ENCODE results near the gene SPTA1.
"Not testable (repeated sequence)": the region's sequence is repeated elsewhere in the genome, so short reads cannot be mapped to it uniquely, and the experiment has no call there.

The SPTA1 gene

GRCh38 chr1:158686111-158687009 is at the start of gene SPTA1:
SPTA1 (minus strand) TSS chr1:158686715; CDS start chr1:158686517, 198 bp downstream.
- no peak for DNase-seq (ENCODE audit: low read depth)

- no peak for DNase-seq (ENCODE audit: low read depth)
Observed at GRCh38 chr1:158735848-158736247, 49.3 kb upstream of the SPTA1 start.

DNA sequence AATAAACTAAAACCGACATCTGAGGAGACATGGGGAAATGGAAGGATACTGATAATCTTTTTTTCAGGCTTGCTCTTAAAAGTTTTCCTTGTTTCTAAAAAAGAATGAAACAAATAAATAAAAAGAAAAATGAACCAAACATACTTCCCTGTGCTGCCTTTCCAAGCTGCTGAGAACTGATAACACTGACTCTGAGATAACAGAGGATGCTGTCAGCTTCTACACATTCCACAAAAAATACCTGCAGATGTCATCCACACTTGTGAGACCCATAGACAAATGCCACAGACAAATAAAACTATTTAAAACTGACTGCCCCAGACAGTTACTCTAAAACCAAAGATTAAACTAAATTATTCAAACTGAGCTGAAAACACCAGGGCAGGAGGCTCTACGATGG is 46.0 kb upstream of the SPTA1 start:
- DNase-seq (ENCODE audit: low read depth), result no peak

- no peak for DNase-seq (ENCODE audit: low read depth)
Observed at GRCh38 chr1:158731707-158732106, 45.2 kb upstream of the SPTA1 start.

GRCh38 chr1:158730453-158730852 is 43.9 kb upstream of the SPTA1 start:
- no peak for DNase-seq (ENCODE audit: low read depth)

- DNase-seq (ENCODE audit: low read depth), result no peak
Observed at GRCh38 chr1:158728510-158729225, 42.2 kb upstream of the SPTA1 start.

DNA sequence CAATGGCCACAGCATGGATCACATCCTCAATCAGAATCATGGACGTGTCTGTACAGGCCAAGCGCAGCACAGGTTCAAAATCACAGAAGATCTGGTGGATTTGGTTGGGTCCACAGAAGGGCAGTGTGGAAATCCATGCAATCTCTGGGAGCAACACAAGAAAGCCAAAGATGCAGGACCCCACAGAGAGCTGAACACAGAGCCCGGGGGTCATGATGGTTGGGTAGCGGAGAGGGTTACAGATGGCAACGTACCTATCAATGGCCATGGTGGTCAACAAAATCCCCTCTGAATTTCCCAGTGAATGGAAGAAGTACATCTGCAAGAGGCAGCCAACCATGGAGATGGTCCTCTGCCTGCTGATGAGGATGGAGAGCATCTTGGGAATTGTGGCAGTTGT is 37.9 kb upstream of the SPTA1 start:
- DNase-seq (ENCODE audit: low read depth), result no peak

DNA sequence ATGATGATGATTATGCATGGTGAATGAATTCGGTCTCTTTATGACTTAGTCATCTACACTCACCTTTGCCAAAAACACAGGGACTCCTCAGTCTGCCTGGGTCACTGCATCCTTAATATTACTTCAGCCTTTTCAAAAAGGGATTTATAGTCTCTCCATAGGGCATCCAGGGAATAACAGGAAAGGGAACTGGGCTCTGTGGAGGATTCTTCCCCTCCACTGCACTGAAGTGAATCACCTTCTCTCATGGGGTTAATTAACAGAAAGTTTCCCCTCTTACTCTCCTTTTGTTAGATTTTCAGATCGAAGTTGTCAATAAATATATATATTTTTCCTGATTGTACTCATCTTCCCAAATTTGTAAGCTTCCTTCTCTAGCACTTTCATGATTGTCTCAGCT is 34.1 kb upstream of the SPTA1 start, which contains the start of gene OR6K3:
Gene OR6K3 (minus strand): TSS at position 101 of the 400 bp plus-strand sequence. CDS start 2,605 bp downstream, outside the sequence.
- no peak for DNase-seq (ENCODE audit: low read depth)

GRCh38 chr1:158719664-158720063 is 33.1 kb upstream of the SPTA1 start:
- DNase-seq (ENCODE audit: low read depth), result no peak

- no peak for DNase-seq (ENCODE audit: low read depth)
Observed at GRCh38 chr1:158717344-158717743, 30.8 kb upstream of the SPTA1 start.

GRCh38 chr1:158716335-158716734 is 29.8 kb upstream of the SPTA1 start:
- no peak for DNase-seq (ENCODE audit: low read depth)

DNA sequence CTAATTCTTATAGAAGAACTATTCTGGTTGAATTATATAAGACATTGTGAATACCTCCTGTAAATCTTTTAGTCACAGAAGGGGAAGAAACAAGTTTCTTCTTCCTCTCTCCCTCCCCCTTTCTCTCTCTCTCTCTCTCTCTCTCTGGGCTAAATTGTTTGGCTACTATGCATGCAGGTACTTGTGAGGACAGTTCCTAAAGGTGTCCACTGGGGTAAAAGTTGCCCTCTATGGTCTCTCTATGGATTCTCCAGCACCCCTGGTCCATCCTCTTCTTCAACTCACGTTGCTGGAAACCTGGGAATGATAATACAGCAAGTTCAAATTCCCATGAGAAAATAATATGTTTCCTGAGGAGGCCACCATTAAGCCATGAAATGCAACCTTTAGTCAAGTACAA is 28.2 kb upstream of the SPTA1 start:
- no peak for DNase-seq (ENCODE audit: low read depth)

- no peak for DNase-seq (ENCODE audit: low read depth)
Observed at GRCh38 chr1:158711098-158711497, 24.6 kb upstream of the SPTA1 start.

GRCh38 chr1:158706096-158706495 is 19.6 kb upstream of the SPTA1 start:
- no peak for DNase-seq (ENCODE audit: low read depth)

- DNase-seq (ENCODE audit: low read depth), result no peak
Observed at GRCh38 chr1:158700552-158700951, 14.0 kb upstream of the SPTA1 start, which contains the start of gene OR6K2. OR6K2 (minus strand) TSS chr1:158700652; CDS start chr1:158700652, 0 bp downstream.

DNA sequence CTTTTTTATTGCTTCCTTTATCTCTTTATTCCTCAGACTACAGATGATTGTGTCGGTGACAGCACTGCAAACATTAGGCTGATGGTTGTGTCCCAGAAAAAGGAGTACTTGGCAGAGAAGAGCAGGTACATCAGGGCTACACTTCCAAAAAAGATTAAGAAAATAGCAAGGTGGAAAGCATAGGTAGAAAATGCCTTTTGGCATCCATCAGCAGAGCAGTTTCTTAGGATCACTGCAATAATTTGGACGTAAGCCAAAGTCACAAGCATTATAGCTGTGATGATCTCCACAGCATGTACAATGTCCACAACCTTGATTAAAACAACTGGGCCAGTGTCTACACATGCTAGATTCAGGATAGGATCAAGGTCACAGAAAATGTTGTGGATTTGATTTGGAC is 8.1 kb upstream of the SPTA1 start:
- no peak for DNase-seq (ENCODE audit: low read depth)

- DNase-seq (ENCODE audit: low read depth), result no peak
Observed at GRCh38 chr1:158692356-158692755, 5.8 kb upstream of the SPTA1 start.

DNA sequence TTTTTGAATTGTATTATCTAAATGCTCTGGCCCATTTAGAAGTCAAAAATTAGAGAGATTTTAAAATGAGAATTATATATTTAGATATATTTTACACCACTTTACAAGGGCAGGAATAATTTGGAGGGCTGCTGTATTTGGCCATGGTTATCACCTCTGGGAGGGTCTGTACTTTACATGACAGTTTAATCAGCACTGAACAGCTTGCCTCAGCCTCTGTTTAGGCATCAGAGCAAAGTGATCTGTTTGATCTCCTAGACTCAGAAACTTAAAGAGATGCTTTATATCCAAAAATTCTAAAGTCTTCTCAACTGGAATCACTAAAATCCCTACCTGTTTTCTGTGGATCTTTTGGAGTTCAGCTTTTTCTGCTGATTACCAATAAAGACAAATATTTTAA is 5.4 kb upstream of the SPTA1 start:
- DNase-seq (ENCODE audit: low read depth), result no peak

GRCh38 chr1:158691149-158691548 is 4.6 kb upstream of the SPTA1 start:
- not testable (repeated sequence) for DNase-seq (ENCODE audit: low read depth)

DNA sequence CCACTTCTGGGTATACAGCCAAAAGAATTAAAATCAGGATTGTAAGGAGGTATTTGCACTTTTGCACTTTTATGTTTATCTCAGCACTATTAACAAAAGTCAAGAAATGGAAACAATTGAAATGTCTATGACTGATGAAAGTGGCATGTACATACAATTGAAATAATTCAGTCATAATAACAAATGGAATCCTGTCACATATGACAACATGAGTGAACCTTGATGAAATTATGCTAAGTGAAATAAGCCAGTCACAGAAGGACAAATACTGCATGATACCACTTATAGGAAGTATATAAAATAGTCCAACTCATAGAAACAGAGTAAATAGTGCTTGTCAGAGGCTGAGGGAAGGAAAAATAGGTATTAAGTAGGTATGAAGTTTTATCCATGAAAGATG is 3.4 kb upstream of the SPTA1 start:
- no peak for DNase-seq (ENCODE audit: low read depth)

DNA sequence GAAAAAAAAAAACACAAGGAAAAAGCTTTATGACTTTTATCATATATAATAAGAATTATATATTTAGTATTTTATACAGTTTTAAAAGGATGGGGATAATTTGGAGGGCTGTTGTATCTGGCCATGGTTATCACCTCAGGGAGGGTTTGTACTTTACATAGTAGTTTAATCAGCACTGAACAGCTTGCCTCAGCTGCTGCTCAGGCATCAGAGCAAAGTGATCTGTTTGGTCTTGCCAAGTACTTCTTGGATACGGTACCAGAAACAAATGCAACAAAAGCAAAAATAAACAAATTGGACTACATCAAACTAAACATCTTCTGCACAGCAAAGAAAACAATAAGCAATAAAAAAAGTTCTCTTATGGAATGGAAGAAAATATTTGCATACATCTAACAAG is 2.6 kb upstream of the SPTA1 start:
- DNase-seq (ENCODE audit: low read depth), result no peak

DNA sequence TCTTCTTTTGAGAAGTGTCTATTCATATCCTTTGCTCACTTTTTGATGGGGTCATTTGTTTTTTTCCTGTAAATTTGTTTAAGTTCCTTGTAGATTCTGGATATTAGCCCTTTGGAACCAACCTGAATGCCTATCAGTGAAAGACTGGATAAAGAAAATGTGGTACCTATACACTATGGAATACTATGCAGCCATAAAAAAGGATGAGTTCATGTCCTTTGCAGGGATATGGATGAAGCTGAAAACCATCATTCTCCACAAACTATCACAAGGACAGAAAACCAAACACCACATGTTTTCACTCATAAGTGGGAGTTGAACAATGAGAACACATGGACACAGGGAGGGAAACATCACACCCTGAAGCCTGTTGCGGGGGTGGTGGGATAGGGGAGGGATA is 1.8 kb upstream of the SPTA1 start:
- DNase-seq (ENCODE audit: low read depth), result not testable (repeated sequence)

GRCh38 chr1:158687037-158687436 is 522 bp upstream of the SPTA1 start:
- DNase-seq (ENCODE audit: low read depth), result no peak
